A549 treated with AZD9567 at 1 μM for 4 hours (cell line): Measurements from ENCODE around the gene OR11G2. TPM values are rescaled to one million over a fixed set of nuclear protein-coding genes. Genes with fewer than 3 reads are reported as not detected.

ENCODE experiments used
- total RNA-seq: library from RNA; stranded (reverse); fragments of 200-300 nt; extraction: Qiagen RNA extraction; gene quantifications from 5 replicates; pipeline ENCODE4 v1.2.3, GENCODE V29; 2022; ENCODE audit not compliant: insufficient read depth

Gene OR11G2
- total RNA-seq: not detected in 5 replicates

GRCh38 chr14:20190596-20190995 is at the start of gene OR11G2:
Gene OR11G2, plus strand, starts transcription at chr14:20190896. Its CDS starts 6,542 bp downstream, at chr14:20197438.

DNA sequence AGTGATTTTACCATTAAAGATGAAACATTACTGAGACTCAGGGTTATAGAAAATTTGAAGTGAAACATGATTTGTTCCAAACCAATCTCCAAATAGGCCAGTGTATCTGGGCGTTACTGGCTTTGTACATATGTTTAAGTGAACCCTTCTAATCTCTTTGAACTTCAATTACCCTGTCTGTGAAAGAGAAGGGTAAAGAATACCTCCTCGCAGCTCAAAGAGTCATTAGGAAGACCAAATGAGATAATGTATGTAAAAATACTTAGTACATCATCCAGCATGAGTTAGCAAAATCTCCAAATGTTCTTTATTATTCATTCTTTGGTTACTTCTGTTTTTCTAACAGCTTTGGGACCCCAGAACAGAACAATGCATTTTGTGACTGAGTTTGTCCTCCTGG is 32.7 kb downstream of the OR11G2 start, which contains the start of gene OR11H6:
Gene OR11H6, plus strand, starts transcription at position 301 of the 400 bp plus-strand sequence. Its CDS starts 0 bp downstream, at position 301.

GRCh38 chr14:20228681-20229080 is 38.0 kb downstream of the OR11G2 start, which contains the start of gene OR11H7:
Gene OR11H7, plus strand, starts transcription at chr14:20228981.

Other genes starting within 250 kb of the OR11G2 start
- not detected in 5 replicates for gene OR4K15, start 215.3 kb upstream of the OR11G2 start, total RNA-seq
- not detected in 5 replicates for gene OR4Q2, start 188.7 kb upstream of the OR11G2 start, total RNA-seq
- gene OR4K14, start 171.6 kb upstream of the OR11G2 start, total RNA-seq: not detected in 5 replicates
- gene OR4K13, start 154.9 kb upstream of the OR11G2 start, total RNA-seq: not detected in 5 replicates
- gene OR4L1, start 130.9 kb upstream of the OR11G2 start, total RNA-seq: not detected in 5 replicates
- gene OR4K17, start 80.2 kb upstream of the OR11G2 start, total RNA-seq: not detected in 5 replicates
- gene OR4N5, start 52.1 kb upstream of the OR11G2 start, total RNA-seq: not detected in 5 replicates
- not detected in 5 replicates for gene OR11H6, start 32.8 kb downstream of the OR11G2 start, total RNA-seq
- gene OR11H7, start 38.1 kb downstream of the OR11G2 start, total RNA-seq: not detected in 5 replicates
- gene OR11H4, start 48.4 kb downstream of the OR11G2 start, total RNA-seq: not detected in 5 replicates
- 14.7 to 19.0 TPM (median 17.6 TPM) in 5 replicates for gene TTC5, start 115.1 kb downstream of the OR11G2 start, total RNA-seq
- 38.0 to 53.1 TPM (median 41.0 TPM) in 5 replicates for gene CCNB1IP1, start 142.4 kb downstream of the OR11G2 start, total RNA-seq
- gene PARP2, start 152.7 kb downstream of the OR11G2 start, total RNA-seq: 15.1 to 20.1 TPM (median 18.4 TPM) in 5 replicates
- 11.3 to 19.3 TPM (median 12.7 TPM) in 5 replicates for gene TEP1, start 222.6 kb downstream of the OR11G2 start, total RNA-seq
- gene KLHL33, start 245.3 kb downstream of the OR11G2 start, total RNA-seq: 0.02 TPM in 2 of 5 replicates, not detected in the others